Occipital lobe (tissue), 2 donors: ENCODE results near the gene APOBEC2. TPM values are rescaled to one million over a fixed set of nuclear protein-coding genes. Genes with fewer than 3 reads are reported as not detected.
A peak's percentile ranks its signal among the peaks of the same experiment; 100 is the strongest.

Source experiments
- DNase-seq: peaks from one replicate; lab custom pipeline; 2025; lab: John Stamatoyannopoulos, UW
- total RNA-seq: library from RNA; depleted of rRNA; stranded (reverse); fragments of >200 nt; gene quantifications from one replicate; pipeline ENCODE4 v1.2.3, GENCODE V29; 2014

The APOBEC2 gene
- total RNA-seq, 1 donor from 2014 or later, result 0.62 TPM

GRCh38 chr6:41037107-41037900 is 15.7 kb upstream of the APOBEC2 start:
- DNase-seq, result peak; percentile 36

- no peak for DNase-seq
Observed at GRCh38 chr6:41038205-41038604, 14.8 kb upstream of the APOBEC2 start.

- DNase-seq, result no peak
Observed at GRCh38 chr6:41039060-41039998, 13.7 kb upstream of the APOBEC2 start, which contains the start of gene UNC5CL. Gene UNC5CL (minus strand): TSS chr6:41039221. CDS start chr6:41035074, 4,147 bp downstream.

- no peak for DNase-seq
Observed at GRCh38 chr6:41040101-41040939, 12.7 kb upstream of the APOBEC2 start.

GRCh38 chr6:41040940-41041536 is 12.0 kb upstream of the APOBEC2 start:
- no peak for DNase-seq

- no peak for DNase-seq
Observed at GRCh38 chr6:41042226-41043055, 10.6 kb upstream of the APOBEC2 start, which contains the start of gene TSPO2. Gene TSPO2 (plus strand): TSS chr6:41042467. CDS start chr6:41042986, 519 bp downstream.

- no peak for DNase-seq
Observed at GRCh38 chr6:41043151-41043550, 9.9 kb upstream of the APOBEC2 start.

GRCh38 chr6:41045664-41046063 is 7.3 kb upstream of the APOBEC2 start:
- no peak for DNase-seq

- no peak for DNase-seq
Observed at GRCh38 chr6:41046084-41046483, 6.9 kb upstream of the APOBEC2 start.

GRCh38 chr6:41047306-41047705 is 5.7 kb upstream of the APOBEC2 start:
- DNase-seq, result no peak

- no peak for DNase-seq
Observed at GRCh38 chr6:41047745-41048732, 5.0 kb upstream of the APOBEC2 start.

- no peak for DNase-seq
Observed at GRCh38 chr6:41049521-41049920, 3.5 kb upstream of the APOBEC2 start.

GRCh38 chr6:41049955-41050354 is 3.0 kb upstream of the APOBEC2 start:
- DNase-seq, result no peak

GRCh38 chr6:41050536-41050935 is 2.5 kb upstream of the APOBEC2 start:
- no peak for DNase-seq

- no peak for DNase-seq
Observed at GRCh38 chr6:41051873-41052272, 1.1 kb upstream of the APOBEC2 start.

- DNase-seq, result no peak
Observed at GRCh38 chr6:41054511-41054910, 1.5 kb downstream of the APOBEC2 start.

GRCh38 chr6:41055149-41055548 is 2.1 kb downstream of the APOBEC2 start:
- DNase-seq, result no peak

GRCh38 chr6:41056768-41057490 is 3.9 kb downstream of the APOBEC2 start:
- DNase-seq, result no peak
